ENCODE results near the gene HNRNPLL.

The HNRNPLL gene

GRCh38 chr2:38592951-38593350 lies 9.8 kb downstream of the HNRNPLL start:
- DNase-seq (ENCODE audit: low spot score): no peak

- DNase-seq (ENCODE audit: low spot score): no peak
Measured at GRCh38 chr2:38591152-38591551, 11.6 kb downstream of the HNRNPLL start.

GRCh38 chr2:38590053-38590452 lies 12.7 kb downstream of the HNRNPLL start:
- peak; percentile 36 for DNase-seq (ENCODE audit: low spot score)

- DNase-seq (ENCODE audit: low spot score): no peak
Measured at GRCh38 chr2:38586931-38587330, 15.8 kb downstream of the HNRNPLL start.

- DNase-seq (ENCODE audit: low spot score): no peak
Measured at GRCh38 chr2:38584881-38585280, 17.8 kb downstream of the HNRNPLL start.

- no peak for DNase-seq (ENCODE audit: low spot score)
Measured at GRCh38 chr2:38583994-38584393, 18.7 kb downstream of the HNRNPLL start.

GRCh38 chr2:38583524-38583923 lies 19.2 kb downstream of the HNRNPLL start:
- DNase-seq (ENCODE audit: low spot score): no peak

- DNase-seq (ENCODE audit: low spot score): peak; percentile 83
Measured at GRCh38 chr2:38581193-38582147, 21.3 kb downstream of the HNRNPLL start.

GRCh38 chr2:38580115-38580636 lies 22.6 kb downstream of the HNRNPLL start:
- no peak for DNase-seq (ENCODE audit: low spot score)

- DNase-seq (ENCODE audit: low spot score): no peak
Measured at GRCh38 chr2:38578832-38579231, 23.9 kb downstream of the HNRNPLL start.

- DNase-seq (ENCODE audit: low spot score): no peak
Measured at GRCh38 chr2:38574278-38574677, 28.4 kb downstream of the HNRNPLL start.

- DNase-seq (ENCODE audit: low spot score): no peak
Measured at GRCh38 chr2:38572167-38572566, 30.6 kb downstream of the HNRNPLL start.

GRCh38 chr2:38571193-38571592 lies 31.5 kb downstream of the HNRNPLL start:
- DNase-seq (ENCODE audit: low spot score): no peak

GRCh38 chr2:38568724-38569436 lies 33.8 kb downstream of the HNRNPLL start:
- DNase-seq (ENCODE audit: low spot score): no peak

GRCh38 chr2:38565333-38565732 lies 37.4 kb downstream of the HNRNPLL start:
- no peak for DNase-seq (ENCODE audit: low spot score)

- DNase-seq (ENCODE audit: low spot score): no peak
Measured at GRCh38 chr2:38561691-38562090, 41.0 kb downstream of the HNRNPLL start.

GRCh38 chr2:38560092-38560491 lies 42.6 kb downstream of the HNRNPLL start:
- no peak for DNase-seq (ENCODE audit: low spot score)

GRCh38 chr2:38557981-38558380 lies 44.7 kb downstream of the HNRNPLL start:
- no peak for DNase-seq (ENCODE audit: low spot score)

GRCh38 chr2:38557217-38557616 lies 45.5 kb downstream of the HNRNPLL start:
- DNase-seq (ENCODE audit: low spot score): no peak

GRCh38 chr2:38556006-38556801 lies 46.5 kb downstream of the HNRNPLL start:
- DNase-seq (ENCODE audit: low spot score): no peak

GRCh38 chr2:38554973-38555595 lies 47.6 kb downstream of the HNRNPLL start:
- peak; percentile 57 for DNase-seq (ENCODE audit: low spot score)

- DNase-seq (ENCODE audit: low spot score): no peak
Measured at GRCh38 chr2:38553554-38553953, 49.2 kb downstream of the HNRNPLL start.
